ENCODE measurements around the gene IMPDH2. TPM values are rescaled to one million over a fixed set of nuclear protein-coding genes. Genes with fewer than 3 reads are reported as not detected.

The IMPDH2 gene
- 162 to 178 TPM (median 171 TPM) in 5 replicates for total RNA-seq (2022; extraction: Qiagen RNA extraction)

GRCh38 chr3:49028673-49029562 lies at the start of gene IMPDH2:
IMPDH2 (minus strand) TSS chr3:49029398; CDS start chr3:49029350, 48 bp downstream.

GRCh38 chr3:49021813-49022687 lies 7.1 kb downstream of the IMPDH2 start, which contains the start of gene NDUFAF3:
NDUFAF3 (plus strand) TSS chr3:49022121; CDS start chr3:49022145, 24 bp downstream.

GRCh38 chr3:49017971-49018706 lies 11.1 kb downstream of the IMPDH2 start, which contains the start of gene DALRD3:
DALRD3 (minus strand) TSS chr3:49018580; CDS start chr3:49018564, 16 bp downstream.

GRCh38 chr3:49007068-49007770 lies 22.0 kb downstream of the IMPDH2 start, which contains the start of gene WDR6:
WDR6 (plus strand) TSS chr3:49007391; CDS start chr3:49007432, 41 bp downstream.

GRCh38 chr3:48989796-48990635 lies 39.2 kb downstream of the IMPDH2 start, which contains the start of gene P4HTM:
P4HTM (plus strand) TSS chr3:48990241; CDS start chr3:48990257, 16 bp downstream.

Other genes with a start within 250 kb of the IMPDH2 start
- gene PRKAR2A, start 181.5 kb downstream of the IMPDH2 start, total RNA-seq (2022; extraction: Qiagen RNA extraction): 15.4 to 25.3 TPM (median 23.1 TPM) in 5 replicates
- gene SLC25A20, start 130.5 kb downstream of the IMPDH2 start, total RNA-seq (2022; extraction: Qiagen RNA extraction): 11.4 to 12.2 TPM (median 11.5 TPM) in 5 replicates
- gene ARIH2, start 110.6 kb downstream of the IMPDH2 start, total RNA-seq (2022; extraction: Qiagen RNA extraction): 56.6 to 60.5 TPM (median 59.6 TPM) in 5 replicates
- 11.2 to 16.0 TPM (median 15.4 TPM) in 5 replicates for gene P4HTM, start 39.2 kb downstream of the IMPDH2 start, total RNA-seq (2022; extraction: Qiagen RNA extraction)
- 48.7 to 80.3 TPM (median 70.5 TPM) in 5 replicates for gene WDR6, start 22.0 kb downstream of the IMPDH2 start, total RNA-seq (2022; extraction: Qiagen RNA extraction)
- gene DALRD3, start 10.8 kb downstream of the IMPDH2 start, total RNA-seq (2022; extraction: Qiagen RNA extraction): 16.8 to 24.1 TPM (median 23.1 TPM) in 5 replicates
- gene NDUFAF3, start 7.3 kb downstream of the IMPDH2 start, total RNA-seq (2022; extraction: Qiagen RNA extraction): 59.7 to 82.8 TPM (median 79.4 TPM) in 5 replicates
- gene QRICH1, start 64.7 kb upstream of the IMPDH2 start, total RNA-seq (2022; extraction: Qiagen RNA extraction): 34.0 to 45.6 TPM (median 41.5 TPM) in 5 replicates
- gene QARS1, start 75.4 kb upstream of the IMPDH2 start, total RNA-seq (2022; extraction: Qiagen RNA extraction): 126 to 160 TPM (median 152 TPM) in 5 replicates
- gene USP19, start 91.4 kb upstream of the IMPDH2 start, total RNA-seq (2022; extraction: Qiagen RNA extraction): 14.9 to 22.9 TPM (median 22.0 TPM) in 5 replicates
- 72.0 to 116 TPM (median 99.6 TPM) in 5 replicates for gene LAMB2, start 103.7 kb upstream of the IMPDH2 start, total RNA-seq (2022; extraction: Qiagen RNA extraction)
- 11.1 to 15.1 TPM (median 13.7 TPM) in 5 replicates for gene CCDC71, start 136.9 kb upstream of the IMPDH2 start, total RNA-seq (2022; extraction: Qiagen RNA extraction)
- gene KLHDC8B, start 142.2 kb upstream of the IMPDH2 start, total RNA-seq (2022; extraction: Qiagen RNA extraction): 4.2 to 6.0 TPM (median 5.0 TPM) in 5 replicates
- gene C3orf62, start 247.8 kb upstream of the IMPDH2 start, total RNA-seq (2022; extraction: Qiagen RNA extraction): 1.8 to 2.5 TPM (median 1.9 TPM) in 5 replicates